ENCODE results near the gene SMYD3.

Gene SMYD3

DNA sequence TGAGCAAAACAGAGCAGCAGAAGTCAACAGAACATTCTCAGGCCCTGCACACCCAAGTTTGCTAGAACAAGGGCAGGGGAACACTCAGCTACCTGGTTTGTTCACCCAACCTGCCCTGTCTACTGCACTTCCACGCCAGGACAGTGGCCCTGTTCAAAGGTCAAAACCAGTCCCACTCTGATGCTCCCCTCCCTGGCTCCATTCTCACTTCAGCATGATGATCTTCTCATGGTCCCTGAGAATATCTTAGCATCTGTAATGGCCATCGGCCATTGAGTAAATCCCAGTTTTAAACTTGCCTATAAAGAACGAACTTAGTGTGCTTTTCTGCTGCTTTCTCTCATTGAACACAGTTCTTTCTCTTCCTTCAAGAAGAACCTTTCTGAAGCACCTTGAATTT is 293.6 kb downstream of the SMYD3 start:
- no peak for DNase-seq (ENCODE audit: low read depth)

DNA sequence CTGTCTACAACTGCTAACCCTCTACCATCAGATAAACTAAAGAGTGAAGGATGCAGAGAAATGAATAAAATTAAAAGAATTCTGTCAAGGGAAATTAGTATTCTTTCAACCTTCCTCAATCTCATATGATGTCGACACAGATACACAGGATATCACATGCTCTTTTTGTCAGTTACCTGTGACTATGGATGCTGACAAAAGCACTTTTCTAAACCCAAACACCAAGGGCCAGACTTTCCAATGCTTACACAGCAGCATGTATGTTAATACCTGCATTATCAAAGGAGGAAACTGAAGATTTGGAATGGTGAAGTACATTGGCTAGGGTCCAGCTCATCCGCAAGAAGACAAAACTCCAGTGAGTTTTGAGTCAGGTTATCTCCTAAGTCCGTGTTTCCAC is 294.0 kb downstream of the SMYD3 start:
- no peak for DNase-seq (ENCODE audit: low read depth)

GRCh38 chr1:246212013-246212412 is 295.1 kb downstream of the SMYD3 start:
- DNase-seq (ENCODE audit: low read depth), result no peak

- no peak for DNase-seq (ENCODE audit: low read depth)
Measured at GRCh38 chr1:246210756-246211155, 296.3 kb downstream of the SMYD3 start.

- DNase-seq (ENCODE audit: low read depth), result no peak
Measured at GRCh38 chr1:246208105-246208504, 299.0 kb downstream of the SMYD3 start.

DNA sequence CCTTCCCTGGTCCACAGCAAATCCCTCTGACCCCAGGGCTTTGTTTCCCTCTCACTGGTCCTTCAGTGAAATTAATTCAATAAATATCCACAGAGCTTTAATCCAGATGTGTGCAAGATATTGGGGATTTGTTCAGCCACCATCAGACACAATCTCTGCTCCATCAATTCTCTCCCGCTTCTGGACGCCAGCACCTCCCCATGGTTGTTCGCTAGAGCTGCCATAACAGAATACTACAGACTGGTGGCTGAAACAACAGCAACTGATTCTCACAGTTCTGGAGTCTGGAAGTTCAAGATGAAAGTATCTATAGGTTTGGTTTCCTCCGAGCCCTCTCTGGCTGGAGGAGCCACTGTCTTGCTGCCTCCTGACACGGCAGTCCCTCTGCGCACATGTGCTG is 303.9 kb downstream of the SMYD3 start:
- no peak for DNase-seq (ENCODE audit: low read depth)

- no peak for DNase-seq (ENCODE audit: low read depth)
Measured at GRCh38 chr1:246200738-246201137, 306.3 kb downstream of the SMYD3 start.

DNA sequence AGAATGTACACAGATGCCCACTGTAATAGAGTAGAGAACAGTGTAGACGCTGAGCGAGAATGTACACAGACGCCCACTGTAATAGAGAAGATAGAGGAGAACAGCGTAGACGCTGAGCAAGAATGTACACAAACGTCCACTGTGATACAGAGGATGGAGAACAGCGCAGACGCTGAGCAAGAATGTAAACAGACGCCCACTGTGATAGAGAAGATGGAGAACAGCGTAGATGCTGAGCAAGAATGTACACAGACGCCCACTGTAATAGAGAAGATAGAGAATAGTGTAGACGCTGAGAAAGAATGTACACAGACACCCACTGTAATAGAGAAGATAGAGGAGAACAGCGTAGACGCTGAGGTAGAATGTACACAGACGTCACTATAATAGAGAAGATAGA is 306.9 kb downstream of the SMYD3 start:
- DNase-seq (ENCODE audit: low read depth), result no peak

DNA sequence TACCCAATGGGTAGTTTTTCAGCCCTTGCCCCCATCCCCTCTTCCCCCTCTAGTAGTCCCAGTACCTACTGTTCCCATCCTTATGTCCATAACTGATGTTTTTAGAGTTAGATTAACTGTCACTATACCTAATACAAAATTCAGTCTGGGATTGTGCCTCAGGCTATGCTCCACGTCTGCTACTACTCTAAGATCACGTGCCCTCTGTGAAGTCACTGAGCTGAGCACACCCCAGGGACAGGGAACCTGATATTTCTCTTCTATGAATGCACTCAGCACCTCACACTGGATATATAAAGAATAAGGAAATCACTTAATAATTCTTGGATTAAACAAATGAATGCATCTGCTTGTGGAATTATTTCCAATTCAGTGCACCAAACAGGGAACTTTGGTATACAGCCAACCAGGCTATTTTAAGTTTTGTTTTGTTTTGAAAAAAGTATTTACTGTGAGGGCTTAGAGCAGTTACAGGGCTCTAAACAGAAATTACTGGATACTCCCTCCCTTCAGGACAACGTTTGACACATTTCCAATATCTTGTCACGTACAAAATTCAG is 307.9 kb downstream of the SMYD3 start:
- DNase-seq (ENCODE audit: low read depth), result no peak

DNA sequence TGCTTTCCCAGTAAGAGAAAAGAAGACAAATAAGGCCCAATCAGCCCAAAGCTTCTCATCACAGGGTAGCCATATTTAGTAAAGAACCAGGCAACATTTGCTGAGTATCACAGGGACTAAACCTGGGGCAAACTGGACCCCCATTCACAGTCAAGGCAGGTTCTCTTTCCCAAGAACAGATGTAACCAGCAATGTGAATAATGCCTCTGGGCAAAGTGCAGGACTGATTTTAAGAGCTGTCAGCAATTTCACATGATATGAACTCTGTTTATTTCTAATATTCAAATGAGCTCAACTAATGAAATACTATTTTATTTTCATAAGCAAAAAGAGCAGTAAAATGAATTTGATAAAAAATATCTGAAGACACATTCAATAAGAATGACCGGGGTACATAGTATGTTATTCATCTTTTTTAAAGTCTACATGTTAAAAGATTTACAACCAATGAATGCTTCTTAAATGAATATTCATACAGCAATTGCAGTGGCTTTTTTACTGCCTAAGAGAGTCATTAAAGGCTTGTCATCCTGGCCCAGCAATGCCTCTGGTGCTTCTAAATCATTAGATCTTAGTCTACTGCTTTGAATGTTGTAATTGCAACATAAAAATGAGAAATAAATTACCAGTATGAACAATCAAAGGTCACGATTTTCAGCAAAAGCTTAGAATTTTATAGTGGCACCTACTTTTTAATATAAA is 308.8 kb downstream of the SMYD3 start:
- DNase-seq (ENCODE audit: low read depth), result no peak

GRCh38 chr1:246197076-246197475 is 310.0 kb downstream of the SMYD3 start:
- no peak for DNase-seq (ENCODE audit: low read depth)

DNA sequence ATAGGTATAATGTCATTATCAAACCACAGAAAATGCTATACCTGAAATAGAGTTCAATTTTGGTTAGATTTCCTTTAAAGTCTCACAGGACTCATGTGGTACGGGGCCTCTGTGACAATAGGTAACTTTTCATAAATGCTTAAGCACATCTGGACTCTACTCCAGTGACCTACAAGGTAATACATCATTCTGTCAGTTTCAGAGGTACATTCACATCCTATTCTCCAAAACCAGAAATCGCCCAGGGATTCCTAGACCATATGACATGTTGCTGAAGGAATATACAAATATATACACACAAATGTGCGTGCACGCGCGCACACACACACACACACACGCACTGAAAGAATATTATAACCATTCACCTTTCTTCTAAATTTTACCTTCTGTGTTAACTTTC is 311.8 kb downstream of the SMYD3 start:
- DNase-seq (ENCODE audit: low read depth), result no peak

- DNase-seq (ENCODE audit: low read depth), result no peak
Measured at GRCh38 chr1:246193537-246193936, 313.5 kb downstream of the SMYD3 start.

DNA sequence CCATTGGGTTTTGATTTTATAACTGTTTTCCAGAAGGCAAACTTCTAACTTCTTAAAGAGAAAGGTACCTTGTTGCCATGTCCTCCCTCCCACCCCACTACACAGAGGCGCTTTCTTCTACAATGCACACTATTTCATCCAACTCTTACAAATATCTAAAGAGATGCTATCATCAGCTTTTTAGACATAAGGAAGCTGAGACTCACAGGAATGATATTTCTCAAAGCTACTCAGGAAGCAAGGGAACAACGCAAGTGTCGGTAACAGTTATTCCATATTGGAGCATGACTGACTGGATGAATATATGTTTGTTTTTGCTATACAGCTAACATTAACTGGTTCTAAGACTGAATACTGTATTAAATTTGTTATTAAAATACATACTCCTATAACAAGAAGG is 318.0 kb downstream of the SMYD3 start:
- no peak for DNase-seq (ENCODE audit: low read depth)

- DNase-seq (ENCODE audit: low read depth), result no peak
Measured at GRCh38 chr1:246187834-246188372, 319.2 kb downstream of the SMYD3 start.

DNA sequence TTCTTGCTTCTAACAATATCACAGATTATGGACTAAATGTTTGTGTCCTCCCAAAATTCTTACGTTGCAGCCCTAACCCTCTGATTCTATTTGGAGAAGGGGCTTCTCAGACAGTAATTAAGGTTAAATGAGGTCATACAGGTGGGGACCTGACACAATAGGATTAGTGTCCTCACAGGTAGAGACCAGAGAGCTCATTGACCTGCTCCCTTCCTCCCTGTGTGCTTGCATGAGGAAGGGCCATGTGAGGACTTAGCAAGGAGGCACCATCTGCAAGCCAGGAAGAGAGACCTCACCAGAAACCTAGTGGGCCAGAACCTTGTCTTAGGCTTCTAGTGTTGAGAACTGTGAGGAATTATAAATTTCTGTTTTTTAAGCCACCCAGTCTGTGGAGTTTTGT is 322.6 kb downstream of the SMYD3 start:
- DNase-seq (ENCODE audit: low read depth), result no peak

GRCh38 chr1:246182149-246182851 is 324.8 kb downstream of the SMYD3 start:
- no peak for DNase-seq (ENCODE audit: low read depth)

DNA sequence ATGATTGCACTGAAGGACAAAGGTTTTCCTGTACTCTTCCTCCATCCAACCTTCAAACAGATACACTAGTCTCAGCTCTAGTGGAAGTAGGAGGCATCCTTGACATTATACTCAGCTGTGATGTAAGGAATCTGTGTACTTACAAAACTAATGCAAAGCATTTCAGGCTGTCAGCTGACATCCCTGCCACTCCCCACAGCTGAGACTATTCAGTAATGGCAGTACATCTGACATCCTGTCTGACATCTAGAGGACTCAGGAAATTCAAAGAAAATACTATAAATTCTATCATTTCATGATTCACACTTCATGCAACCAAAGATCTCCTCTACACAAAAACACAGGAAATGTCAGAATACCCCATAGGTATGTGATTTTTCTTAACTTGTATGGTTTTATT is 325.8 kb downstream of the SMYD3 start:
- no peak for DNase-seq (ENCODE audit: low read depth)

DNA sequence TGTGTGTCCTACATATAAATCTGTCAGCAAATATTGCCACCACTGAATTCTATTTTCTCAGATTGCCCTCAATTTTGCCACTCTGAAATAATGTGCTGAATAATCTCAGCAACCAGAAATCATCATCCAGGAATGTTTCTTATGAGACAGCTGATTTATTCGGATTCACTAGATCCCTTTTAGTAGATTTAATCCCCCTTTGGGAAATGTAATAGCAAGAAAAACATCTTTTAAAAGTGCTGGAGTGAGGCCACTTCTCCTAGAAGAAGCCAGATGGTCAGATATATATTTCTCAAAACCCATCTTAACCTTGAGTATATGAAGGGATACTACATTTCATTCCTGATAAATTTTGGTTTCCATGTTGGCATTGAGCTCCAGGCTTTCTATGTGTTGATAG is 327.7 kb downstream of the SMYD3 start:
- DNase-seq (ENCODE audit: low read depth), result no peak

- DNase-seq (ENCODE audit: low read depth), result no peak
Measured at GRCh38 chr1:246178717-246179311, 328.3 kb downstream of the SMYD3 start.

GRCh38 chr1:246176126-246177024 is 330.7 kb downstream of the SMYD3 start:
- no peak for DNase-seq (ENCODE audit: low read depth)
